ENCODE measurements around the gene KIT.

Gene KIT

GRCh38 chr4:54709400-54709799, 51.6 kb downstream of the KIT start:
- no peak for TF ChIP-seq CTCF (IDR thresholded peaks at IDR 0.05; ENCODE audit: low read depth, low read length, missing control alignments)
- DNase-seq (ENCODE audit: extremely low read depth, low read depth) = no peak
- no peak overlapping the region for H3K4me3 ChIP-seq (replicated peaks; ENCODE audit: low read depth, low read length)

- H3K4me3 ChIP-seq (replicated peaks; ENCODE audit: low read depth, low read length) = no peak overlapping the region
- TF ChIP-seq CTCF (IDR thresholded peaks at IDR 0.05; ENCODE audit: low read depth, low read length, missing control alignments) = no peak
- DNase-seq (ENCODE audit: extremely low read depth, low read depth) = no peak
Measured at GRCh38 chr4:54712206-54712605, 54.4 kb downstream of the KIT start.

- TF ChIP-seq CTCF (IDR thresholded peaks at IDR 0.05; ENCODE audit: low read depth, low read length, missing control alignments) = no peak
- no peak overlapping the region for H3K4me3 ChIP-seq (replicated peaks; ENCODE audit: low read depth, low read length)
- DNase-seq (ENCODE audit: extremely low read depth, low read depth) = no peak
Measured at GRCh38 chr4:54714631-54715030, 56.9 kb downstream of the KIT start.

GRCh38 chr4:54716478-54717065, 58.8 kb downstream of the KIT start:
- DNase-seq (ENCODE audit: extremely low read depth, low read depth) = no peak
- H3K4me3 ChIP-seq (replicated peaks; ENCODE audit: low read depth, low read length) = no peak overlapping the region
- TF ChIP-seq CTCF (IDR thresholded peaks at IDR 0.05; ENCODE audit: low read depth, low read length, missing control alignments) = no peak

GRCh38 chr4:54717694-54718093, 59.9 kb downstream of the KIT start:
- TF ChIP-seq CTCF (IDR thresholded peaks at IDR 0.05; ENCODE audit: low read depth, low read length, missing control alignments) = no peak
- H3K4me3 ChIP-seq (replicated peaks; ENCODE audit: low read depth, low read length) = no peak overlapping the region
- DNase-seq (ENCODE audit: extremely low read depth, low read depth) = no peak

GRCh38 chr4:54719378-54719777, 61.6 kb downstream of the KIT start:
- no peak overlapping the region for H3K4me3 ChIP-seq (replicated peaks; ENCODE audit: low read depth, low read length)
- TF ChIP-seq CTCF (IDR thresholded peaks at IDR 0.05; ENCODE audit: low read depth, low read length, missing control alignments) = no peak
- no peak for DNase-seq (ENCODE audit: extremely low read depth, low read depth)

- no peak for TF ChIP-seq CTCF (IDR thresholded peaks at IDR 0.05; ENCODE audit: low read depth, low read length, missing control alignments)
- H3K4me3 ChIP-seq (replicated peaks; ENCODE audit: low read depth, low read length) = no peak overlapping the region
- DNase-seq (ENCODE audit: extremely low read depth, low read depth) = no peak
Measured at GRCh38 chr4:54723220-54723619, 65.5 kb downstream of the KIT start.

All from HFF-Myc (cell line).